ENCODE data around the gene RNPEPL1. TPM values are rescaled to one million over a fixed set of nuclear protein-coding genes. Genes with fewer than 3 reads are reported as not detected.

Gene RNPEPL1
- total RNA-seq, 1 experiment from 2014 or later = 22.6 TPM

GRCh38 chr2:240604939-240605716 is 36.8 kb downstream of the RNPEPL1 start:
- H3K36me3 Mint-ChIP-seq (ENCODE audit: insufficient read depth, unreplicated experiment) = peaks cover 12% of the 10 kb centered on the region

GRCh38 chr2:240605867-240606743 is 37.8 kb downstream of the RNPEPL1 start:
- ChIA-PET CTCF (interaction anchor here (2.0 kb wide), 1 partner anchor 11 kb away, joined by 12 read pairs; no protein-coding TSS in a partner anchor), POLR2A (interaction anchor here (0.6 to 3.5 kb wide), 3 partner anchors 11 to 19 kb away, joined by 3 to 31 read pairs (median 3); partner anchors contain the start of gene CAPN10)
- peaks cover 14% of the 10 kb centered on the region for H3K36me3 Mint-ChIP-seq (ENCODE audit: insufficient read depth, unreplicated experiment)
- Histone ChIP-seq H3K36me3 (ENCODE audit: control insufficient read depth, insufficient read depth, low read length) (no peaks in the 10 kb centered on the region), H3K27me3 (replicated peaks; ENCODE audit: control insufficient read depth, insufficient read depth, low read length) (no peaks in the 10 kb centered on the region), H3K4me1 (no peaks in the 10 kb centered on the region), H3K9me3 (no peaks in the 10 kb centered on the region), H3K4me3 (ENCODE audit: low read depth, low read length) (peak overlapping the region; percentile 77)
- peak overlapping the region; percentile 78 for H3K4me3 Mint-ChIP-seq (ENCODE audit: unreplicated experiment)
- intact Hi-C loops (cut with micrococcal nuclease; ENCODE audit: unreplicated experiment) = no loop called here
- no peaks in the 10 kb centered on the region for H3K9me3 Mint-ChIP-seq (ENCODE audit: unreplicated experiment)
- no TSS peak for BruUV-seq (replicated peaks)
- no peak for TF ChIP-seq CTCF (IDR thresholded peaks at IDR 0.05; ENCODE audit: insufficient read depth in 1 of 2, low read depth in 1 of 2, low read length in 1 of 2, severe bottlenecking in 1 of 2, unreplicated experiment in 1 of 2)
- H3K27ac Mint-ChIP-seq (ENCODE audit: unreplicated experiment) = peak overlapping the region; percentile 79
- H3K4me1 Mint-ChIP-seq (ENCODE audit: low read depth, unreplicated experiment) = peaks cover 8% of the 10 kb centered on the region
- DNase-seq = peak in 1 of 2 experiments; percentile 17
- H3K27me3 Mint-ChIP-seq (ENCODE audit: insufficient read depth, unreplicated experiment) = no peaks in the 10 kb centered on the region

More at GRCh38 chr2:240604939-240605716, 36.8 kb downstream of the RNPEPL1 start:
- Mint-ChIP-seq H3K4me1 (ENCODE audit: low read depth, unreplicated experiment) (peaks cover 8% of the 10 kb centered on the region), H3K27me3 (ENCODE audit: insufficient read depth, unreplicated experiment) (no peaks in the 10 kb centered on the region), H3K27ac (ENCODE audit: unreplicated experiment) (peak overlapping the region; percentile 79), H3K4me3 (ENCODE audit: unreplicated experiment) (peak overlapping the region; percentile 78), H3K9me3 (ENCODE audit: unreplicated experiment) (no peaks in the 10 kb centered on the region)
- TF ChIP-seq CTCF (IDR thresholded peaks at IDR 0.05; ENCODE audit: insufficient read depth in 1 of 2, low read depth in 1 of 2, low read length in 1 of 2, severe bottlenecking in 1 of 2, unreplicated experiment in 1 of 2) = no peak
- BruUV-seq (replicated peaks) = no TSS peak
- ChIA-PET POLR2A (interaction anchor here (0.6 to 3.5 kb wide), 4 partner anchors 12 to 349 kb away, joined by 3 to 31 read pairs (median 3); partner anchors contain the start of gene CAPN10), CTCF (interaction anchor here (1.1 to 2.0 kb wide), 2 partner anchors 12 to 19 kb away, joined by 8 to 12 read pairs; partner anchors contain the start of gene CAPN10)
- no peaks in the 10 kb centered on the region; the same call in 1 of the 2 replicates for H3K36me3 ChIP-seq (ENCODE audit: control insufficient read depth, insufficient read depth, low read length)
- no peaks in the 10 kb centered on the region for H3K27me3 ChIP-seq (replicated peaks; ENCODE audit: control insufficient read depth, insufficient read depth, low read length)
- H3K9me3 ChIP-seq = no peaks in the 10 kb centered on the region
- intact Hi-C loops (cut with micrococcal nuclease; ENCODE audit: unreplicated experiment) = loop anchor here (1.0 kb wide), 1 partner anchor 19 kb away; the partner anchor contains the start of gene CAPN10
- peak; percentile 66 to 83 for DNase-seq
- H3K4me3 ChIP-seq (ENCODE audit: low read depth, low read length) = peak overlapping the region; percentile 77
- no peaks in the 10 kb centered on the region for H3K4me1 ChIP-seq
